ELR (cell line): ENCODE measurements around the gene HACD4.
"Not testable (repeated sequence)": the region's sequence is repeated elsewhere in the genome, so short reads cannot be mapped to it uniquely, and the experiment has no call there.

Source experiments
- DNase-seq: peaks from one replicate; pipeline ENCODE4 v3.0.0-alpha.2; 2015; ENCODE audit warnings: low read depth

Gene HACD4

DNA sequence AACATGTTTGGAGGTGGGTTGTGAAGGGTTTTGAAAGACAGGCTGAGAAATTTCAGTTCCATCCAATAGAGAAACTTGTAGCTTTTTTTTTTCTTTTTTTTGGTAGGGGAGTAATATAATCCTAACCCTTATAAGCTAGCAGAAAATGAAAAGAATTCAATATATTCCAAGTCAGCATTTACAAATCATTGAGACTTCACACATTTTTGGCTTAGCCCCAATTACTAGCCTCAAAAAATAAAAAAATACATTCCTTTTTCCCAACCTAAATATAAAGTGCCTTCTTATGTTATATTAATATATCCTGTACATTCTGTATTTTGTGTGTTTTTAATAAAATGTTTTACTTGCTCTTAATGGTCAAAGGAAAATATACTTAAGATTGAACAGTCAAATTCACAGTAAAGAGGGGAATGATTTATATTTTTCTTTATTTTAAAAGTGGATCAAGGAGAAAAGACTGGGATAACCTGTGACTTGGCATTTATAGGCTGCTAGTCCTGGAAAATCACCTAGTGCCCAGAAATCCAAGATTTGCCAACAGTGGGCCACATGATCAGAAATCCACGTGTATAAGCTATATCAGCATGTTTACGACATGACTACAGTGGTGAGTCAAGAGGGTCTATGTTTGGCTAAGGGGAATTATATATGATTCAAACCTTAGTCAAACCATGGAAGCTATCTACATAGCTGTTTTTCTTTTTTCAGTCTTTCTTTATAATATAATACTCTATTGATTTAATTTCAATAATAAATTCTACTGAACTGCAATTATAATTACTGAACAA lies 14.5 kb downstream of the HACD4 start:
- DNase-seq, result peak; percentile 94

DNA sequence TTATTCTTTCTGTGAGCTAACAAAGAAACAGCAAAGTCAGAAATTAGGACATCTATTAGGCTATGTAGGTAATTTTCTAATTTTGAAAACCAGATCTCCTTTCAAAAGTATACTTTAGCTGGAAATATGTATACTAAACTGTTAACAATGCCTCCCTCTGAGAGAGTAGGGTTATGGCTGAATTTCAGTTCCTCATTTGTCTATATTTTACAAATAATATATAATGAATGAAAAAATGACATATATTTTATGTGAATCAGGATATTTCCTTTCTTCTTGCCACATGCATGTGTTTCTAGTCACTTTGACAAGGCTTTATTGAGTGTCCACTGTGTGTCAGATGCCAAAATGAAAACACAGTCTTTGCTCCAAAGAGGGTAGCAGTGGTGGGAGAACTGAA lies 15.4 kb downstream of the HACD4 start:
- no peak for DNase-seq

DNA sequence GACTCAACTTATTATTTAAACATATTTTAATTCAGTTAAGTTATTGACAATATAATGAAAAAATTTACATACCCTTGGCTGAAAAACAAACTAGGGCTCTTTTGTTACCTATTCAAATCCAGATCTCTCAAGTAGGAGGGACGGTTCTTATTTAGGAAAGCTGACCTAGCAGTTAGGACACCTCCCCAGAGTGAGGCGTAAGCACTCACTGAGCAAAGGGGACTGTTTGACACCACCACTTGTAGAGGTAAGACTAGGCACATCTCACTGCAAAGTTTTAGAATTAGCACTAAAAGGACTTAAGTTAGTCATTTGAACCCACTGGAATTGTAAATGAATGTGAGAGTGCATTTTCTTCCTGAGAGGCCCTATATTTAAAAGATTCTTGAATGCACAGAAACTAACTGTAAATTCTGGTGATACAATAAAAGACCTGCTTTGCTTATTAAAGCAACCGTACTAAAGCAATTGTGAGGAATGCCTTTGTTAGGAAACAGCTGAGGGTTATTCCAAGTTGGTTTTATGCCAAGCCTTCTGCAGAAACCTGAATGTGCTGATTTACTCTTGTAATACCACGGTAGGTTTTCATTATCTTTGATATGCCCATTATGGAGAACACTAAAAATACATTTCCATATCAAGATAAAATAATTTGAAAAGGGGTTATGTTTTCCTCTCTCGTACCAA lies 16.2 kb downstream of the HACD4 start:
- no peak for DNase-seq

DNA sequence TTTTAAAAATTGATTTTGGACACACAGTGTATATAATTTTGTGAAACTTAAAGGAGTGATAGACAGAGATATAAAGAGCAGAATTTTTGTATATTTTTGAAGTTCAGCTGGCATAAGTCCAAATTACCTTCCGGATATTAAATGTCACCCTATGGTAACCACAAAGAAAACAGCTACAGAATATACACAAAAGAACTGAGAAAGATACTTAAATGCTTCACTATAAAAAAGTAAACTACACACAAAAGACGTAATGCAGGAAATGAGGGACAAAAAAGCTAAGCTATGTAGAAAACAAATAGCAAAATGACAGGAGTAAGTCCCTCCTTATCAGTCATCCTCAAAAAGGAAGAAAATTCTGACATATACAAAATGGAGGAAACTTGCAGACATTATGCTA lies 29.4 kb downstream of the HACD4 start:
- DNase-seq, result no peak

GRCh38 chr9:21001581-21001980 lies 29.9 kb downstream of the HACD4 start:
- no peak for DNase-seq

- DNase-seq, result no peak
Observed at GRCh38 chr9:20997503-20998076, 33.9 kb downstream of the HACD4 start.

GRCh38 chr9:20996809-20997208 lies 34.6 kb downstream of the HACD4 start:
- no peak for DNase-seq

DNA sequence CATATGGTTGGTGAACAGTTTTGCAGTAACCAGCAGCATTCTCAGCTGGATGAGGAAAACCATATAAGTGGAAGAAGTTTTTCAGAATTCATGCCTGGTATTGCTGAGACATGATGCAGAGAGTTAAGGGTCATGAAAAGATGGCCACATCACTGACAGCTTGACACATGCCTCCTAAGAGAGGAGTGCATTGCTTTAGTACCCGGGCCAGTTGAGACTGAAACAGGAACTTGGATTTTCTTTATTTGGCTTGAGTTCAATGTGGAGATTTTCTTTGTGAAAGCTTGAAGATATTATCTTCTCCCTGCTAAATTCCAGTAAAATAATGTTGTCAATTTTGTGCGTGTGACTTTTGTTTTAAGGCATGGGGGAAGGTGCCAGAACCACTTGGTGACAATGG lies 35.8 kb downstream of the HACD4 start:
- DNase-seq, result no peak

GRCh38 chr9:20994486-20994885 lies 37.0 kb downstream of the HACD4 start:
- DNase-seq, result no peak

DNA sequence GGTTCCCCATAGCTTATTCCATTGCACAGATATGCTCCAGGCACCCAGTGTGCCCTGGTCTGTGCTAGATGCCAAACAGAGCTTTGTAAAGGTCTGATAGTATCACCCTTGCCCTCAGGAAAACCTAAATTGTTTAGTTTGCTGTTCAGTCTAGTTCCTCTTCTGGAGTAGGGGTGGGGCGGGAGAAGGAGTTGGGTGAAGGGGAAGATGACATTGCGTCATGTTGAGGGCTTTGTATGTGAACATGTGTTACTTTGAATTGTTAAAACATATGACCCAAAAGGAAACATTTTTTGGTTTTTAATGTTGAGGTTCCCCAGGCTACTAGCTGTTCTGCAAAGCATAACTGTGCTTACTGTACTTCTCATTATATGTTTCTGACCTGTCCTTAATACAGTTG lies 40.6 kb downstream of the HACD4 start:
- DNase-seq, result no peak

GRCh38 chr9:20989923-20990341 lies 41.5 kb downstream of the HACD4 start:
- no peak for DNase-seq

DNA sequence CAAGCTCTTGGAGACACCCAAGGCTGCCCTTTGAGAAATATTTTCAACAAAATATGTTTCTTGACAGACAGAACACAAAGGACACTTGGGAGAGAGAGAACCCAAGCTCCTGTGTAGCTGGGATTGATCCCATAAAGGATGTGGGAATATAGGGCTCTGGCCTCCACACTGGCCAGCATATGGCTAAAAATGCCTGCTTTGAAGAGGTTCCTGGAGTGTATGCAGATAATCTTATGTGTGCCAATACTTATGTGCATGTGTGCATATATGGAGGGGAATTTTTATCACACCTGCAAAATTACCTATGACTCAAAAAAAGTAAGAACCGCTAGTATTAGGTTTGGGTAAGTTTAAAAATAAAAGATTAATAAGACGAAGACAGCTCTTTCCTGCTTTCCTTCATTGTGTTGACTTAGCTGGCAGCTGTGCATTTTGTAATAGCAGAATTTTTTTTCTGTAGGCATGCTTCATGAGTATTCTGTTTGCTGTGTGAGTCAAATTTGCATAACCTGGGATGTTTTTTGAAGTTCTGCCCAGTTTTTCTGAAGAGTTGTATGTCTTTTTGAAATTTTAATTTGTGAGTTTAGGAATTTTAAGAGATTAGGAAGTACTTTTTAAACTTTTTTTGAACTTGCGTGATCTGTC lies 42.6 kb downstream of the HACD4 start:
- no peak for DNase-seq

DNA sequence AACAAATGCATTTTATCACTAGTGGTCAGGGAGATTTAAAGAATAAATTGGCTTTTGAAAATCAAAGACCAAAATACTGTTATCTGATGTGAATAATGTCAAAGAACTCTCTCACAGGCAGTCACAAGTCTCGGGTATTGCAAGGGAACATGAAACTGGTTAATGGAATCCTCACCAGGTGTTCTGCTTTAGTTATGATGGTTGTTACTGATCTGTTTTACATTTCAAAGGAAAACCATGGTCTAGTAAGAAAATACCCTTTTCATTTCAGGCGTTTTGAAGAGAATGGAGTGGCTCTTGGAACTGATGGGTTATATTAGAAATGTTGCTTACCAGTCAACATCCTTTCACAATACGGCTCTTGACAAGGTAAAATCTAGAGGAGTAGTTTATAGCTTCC lies 43.4 kb downstream of the HACD4 start:
- no peak for DNase-seq

- no peak for DNase-seq
Observed at GRCh38 chr9:20987521-20987920, 43.9 kb downstream of the HACD4 start.

DNA sequence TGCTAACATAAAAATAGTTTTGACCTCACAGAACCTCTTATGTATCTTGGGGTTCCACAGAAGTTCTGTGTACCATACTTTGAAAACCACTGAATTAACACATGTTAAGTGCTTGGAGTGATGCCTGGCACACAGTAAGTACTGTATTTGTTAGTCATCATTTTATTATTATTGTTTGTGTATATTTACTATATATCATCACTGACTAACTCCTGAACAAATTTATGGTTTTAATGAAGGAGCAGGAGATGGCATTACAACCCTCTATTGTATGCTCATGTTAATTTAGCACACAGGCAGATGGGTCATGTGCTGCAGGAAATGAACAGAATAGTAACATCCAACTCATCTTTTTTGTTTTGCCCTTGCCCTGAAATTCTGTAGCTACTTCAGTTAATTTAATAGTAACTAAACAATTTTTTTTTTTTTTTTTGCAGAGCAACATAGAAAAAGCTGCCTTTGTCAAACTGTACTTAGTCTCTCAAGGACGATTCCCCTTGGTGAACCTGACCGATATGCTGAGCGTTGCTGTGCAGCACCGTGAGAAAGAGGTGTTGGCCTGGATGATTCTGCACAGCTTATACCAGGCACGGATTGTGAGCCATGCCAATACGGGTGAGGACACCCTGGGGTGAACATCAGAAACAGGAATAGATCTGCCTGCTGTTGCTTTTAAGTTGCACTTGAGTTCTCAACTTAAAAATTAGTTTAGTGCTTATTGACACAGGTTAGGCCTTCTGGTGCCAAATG lies 45.4 kb downstream of the HACD4 start:
- no peak for DNase-seq

DNA sequence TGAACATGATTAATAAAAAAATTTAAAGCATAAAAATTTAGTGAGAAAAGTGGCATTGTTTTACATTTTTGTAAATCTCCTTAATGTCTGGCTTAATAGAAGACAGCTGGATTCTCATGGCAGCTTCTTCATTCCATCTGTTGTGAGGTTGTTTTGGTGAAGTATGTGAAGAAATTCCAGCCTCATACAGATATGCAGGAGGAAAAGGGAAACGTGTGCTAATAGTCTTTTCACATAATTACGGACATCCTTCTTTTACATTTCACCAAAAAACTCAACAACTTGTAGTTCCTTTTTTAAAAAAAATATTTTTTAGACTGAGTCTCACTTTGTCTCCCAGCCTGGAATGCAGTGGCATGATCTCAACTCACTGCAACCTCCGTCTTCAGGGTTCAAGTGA lies 46.9 kb downstream of the HACD4 start:
- DNase-seq, result no peak

GRCh38 chr9:20981486-20981885 lies 50.0 kb downstream of the HACD4 start:
- peak; percentile 66 for DNase-seq

DNA sequence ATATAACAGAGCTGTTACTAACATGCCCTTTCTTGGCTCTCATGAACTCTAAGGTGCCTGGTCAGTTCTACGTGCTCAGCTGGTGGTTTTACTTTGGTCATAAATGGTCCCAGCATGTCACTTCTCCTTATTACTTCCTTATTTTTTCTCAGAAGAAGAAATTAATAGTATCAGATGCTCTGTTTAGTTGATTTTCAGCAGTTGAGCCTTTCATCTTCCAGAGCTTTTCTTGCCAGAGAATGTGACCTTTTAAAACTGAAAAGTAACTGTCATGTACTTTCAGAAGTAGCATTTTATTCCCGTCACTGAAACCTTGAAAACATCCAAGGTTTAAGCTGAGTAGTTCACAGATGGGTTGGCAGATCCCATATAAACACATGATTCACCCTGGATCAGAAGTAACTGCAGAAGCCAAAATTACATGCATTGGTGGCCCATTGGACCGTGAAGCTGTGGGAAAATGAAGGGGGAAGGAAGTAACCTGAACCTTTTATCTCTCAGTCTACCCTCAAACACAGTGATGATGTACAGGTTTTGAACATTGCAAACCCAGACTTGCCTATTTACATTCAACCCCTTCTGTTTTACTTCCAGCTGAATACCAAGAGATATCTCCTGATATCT lies 50.5 kb downstream of the HACD4 start:
- DNase-seq, result peak; percentile 67

- DNase-seq, result no peak
Observed at GRCh38 chr9:20978249-20978648, 53.2 kb downstream of the HACD4 start.

GRCh38 chr9:20974191-20974938 lies 57.1 kb downstream of the HACD4 start:
- not testable (repeated sequence) for DNase-seq
